Activated T-cell treated with anti-CD3 and anti-CD28 coated beads for 4 hours (primary cell): ENCODE results near the gene SYT8.

Source experiments
- DNase-seq: peaks from one replicate; pipeline ENCODE4 v3.0.0-alpha.2; 2020

The SYT8 gene

GRCh38 chr11:1819074-1819473 lies 15.7 kb upstream of the SYT8 start:
- no peak for DNase-seq

- no peak for DNase-seq
Measured at GRCh38 chr11:1820463-1821325, 14.1 kb upstream of the SYT8 start.

- DNase-seq = no peak
Measured at GRCh38 chr11:1821562-1821961, 13.2 kb upstream of the SYT8 start.

- DNase-seq = no peak
Measured at GRCh38 chr11:1822648-1823375, 12.0 kb upstream of the SYT8 start.

DNA sequence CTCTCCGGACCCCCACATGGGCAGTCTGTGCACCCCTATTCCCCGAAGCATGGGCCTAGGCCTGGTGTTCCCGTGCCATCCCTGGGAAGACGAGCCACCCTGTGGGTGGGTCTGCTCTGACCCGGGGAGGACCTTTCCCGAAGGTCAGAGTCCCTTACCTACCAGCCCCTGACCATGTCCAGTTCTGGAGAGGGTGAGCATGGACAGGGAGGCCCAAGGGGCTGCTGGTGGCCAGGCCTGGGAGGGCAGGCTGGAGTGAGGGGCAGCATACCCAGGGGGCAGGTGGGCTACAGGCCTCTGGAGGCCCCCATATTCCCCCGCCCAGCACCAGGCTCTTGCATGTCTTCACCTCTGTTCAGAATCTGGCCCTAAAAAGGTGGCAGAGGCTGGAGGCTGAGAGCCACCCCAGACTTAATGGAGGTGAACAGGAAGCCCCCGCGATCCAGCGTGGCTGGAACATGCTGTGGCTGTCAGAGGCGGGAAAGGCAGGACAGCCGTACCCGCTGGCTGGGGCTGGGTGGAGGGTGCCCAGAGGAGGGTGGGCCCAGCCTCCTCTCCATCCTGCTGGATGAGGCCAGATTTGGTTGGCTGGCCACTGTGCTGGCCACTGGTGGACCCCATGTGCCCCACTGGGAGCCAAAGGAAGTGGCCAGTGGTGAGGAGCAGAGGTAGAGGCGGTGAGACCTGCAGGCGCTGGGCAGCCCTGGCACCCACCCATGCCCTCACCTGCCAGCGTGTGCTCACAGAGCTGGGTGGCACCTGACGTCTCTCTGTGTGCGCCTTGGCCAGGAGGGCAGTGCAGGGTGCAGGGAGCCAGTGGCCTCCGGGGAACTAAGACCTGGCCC lies 11.2 kb upstream of the SYT8 start:
- no peak for DNase-seq

DNA sequence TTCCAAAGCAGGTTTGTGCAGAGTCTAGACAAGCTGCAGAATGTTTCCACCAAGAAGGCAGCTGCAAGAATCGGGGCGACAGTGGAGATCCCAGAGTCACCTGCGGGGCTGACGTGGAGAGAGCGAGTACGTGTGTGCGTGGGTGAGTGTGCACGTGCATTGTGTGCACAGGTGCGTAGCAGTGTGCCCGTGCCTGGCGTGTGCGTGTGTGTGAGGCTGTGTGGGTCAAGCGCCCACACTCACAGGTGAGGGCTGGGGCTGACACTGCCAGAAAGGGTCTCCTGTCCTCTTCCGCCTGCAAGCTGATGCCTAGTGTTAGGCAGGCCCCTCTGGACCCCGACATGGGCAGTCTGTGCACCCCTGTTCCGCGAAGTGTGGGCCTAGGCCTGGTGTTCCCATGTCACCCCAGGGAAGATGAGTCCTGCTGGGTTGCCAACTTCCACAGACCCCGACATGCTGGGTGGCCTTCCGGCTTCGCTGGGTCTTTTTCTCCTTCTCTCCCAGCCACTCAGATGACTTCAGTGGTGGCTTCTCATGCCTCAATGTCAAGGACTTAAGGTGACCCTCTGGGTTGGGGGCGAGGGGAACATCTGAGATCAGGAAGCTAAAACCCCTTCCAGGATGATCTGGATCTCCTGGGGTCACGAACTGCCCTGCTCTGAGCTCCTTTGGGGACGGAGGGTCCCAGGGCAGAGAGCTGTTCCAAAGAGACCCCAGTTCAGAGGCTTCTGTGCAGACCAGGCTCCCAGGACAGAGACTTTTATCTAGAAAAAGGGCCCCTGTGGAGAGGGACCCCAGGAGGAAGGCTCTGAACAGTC lies 10.4 kb upstream of the SYT8 start:
- no peak for DNase-seq

DNA sequence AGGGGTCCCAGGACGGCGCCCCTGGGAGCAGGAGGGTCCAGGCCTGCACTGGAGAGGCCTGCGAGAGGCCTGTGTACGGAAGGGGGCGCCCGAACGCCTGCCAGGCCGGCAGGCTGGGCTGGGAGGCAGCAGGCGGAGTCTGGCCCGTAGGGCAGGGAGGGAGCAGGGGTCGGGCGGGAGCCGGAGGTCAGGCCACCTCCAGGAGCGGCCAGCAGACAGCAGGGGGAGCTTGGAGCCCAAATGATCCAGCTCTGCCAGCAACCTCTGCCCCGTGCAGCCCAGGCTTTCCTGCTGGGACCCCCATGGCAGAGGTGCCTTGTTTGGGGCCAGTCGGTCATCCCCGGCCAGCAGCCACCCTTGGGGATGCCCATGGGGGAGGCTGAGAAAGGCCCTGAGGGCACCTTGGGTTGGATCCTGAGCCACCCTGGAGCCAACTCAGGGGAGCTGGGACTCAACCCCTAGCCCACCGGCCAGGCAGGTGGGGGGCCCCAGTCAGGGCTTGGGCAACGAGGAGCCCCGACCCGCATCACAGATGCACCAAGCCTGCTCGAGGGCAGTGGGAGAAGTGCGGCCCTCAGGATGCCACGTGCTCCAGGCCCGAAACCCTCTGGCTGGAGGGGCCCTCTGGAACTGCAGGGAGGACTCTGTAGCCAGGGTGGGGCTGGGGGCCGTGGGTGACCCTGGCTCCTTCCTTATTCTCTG lies 9.6 kb upstream of the SYT8 start:
- DNase-seq = no peak

GRCh38 chr11:1825785-1826451 lies 8.9 kb upstream of the SYT8 start:
- DNase-seq = no peak

- no peak for DNase-seq
Measured at GRCh38 chr11:1826552-1827094, 8.2 kb upstream of the SYT8 start.

- DNase-seq = no peak
Measured at GRCh38 chr11:1827095-1827813, 7.5 kb upstream of the SYT8 start.

DNA sequence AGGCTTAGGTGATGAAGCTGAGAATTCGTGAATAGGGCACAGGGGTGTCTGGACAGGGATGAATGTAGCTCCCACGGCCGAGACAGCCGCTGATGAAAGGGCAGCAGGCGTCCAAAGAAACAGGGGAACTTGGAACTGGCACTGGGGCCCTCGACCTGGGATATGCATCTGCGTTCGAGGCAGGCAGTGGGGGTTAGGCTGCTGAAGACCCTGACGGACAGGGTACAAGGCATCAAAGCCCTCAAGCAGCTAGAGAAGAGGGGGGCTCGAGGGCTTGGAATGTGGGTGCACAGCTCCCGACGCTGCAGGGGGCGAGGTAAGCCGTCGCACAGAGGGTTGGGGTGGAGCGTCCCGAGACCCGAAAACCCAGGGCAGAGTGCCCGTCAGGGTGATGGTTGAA lies 6.9 kb upstream of the SYT8 start:
- DNase-seq = no peak

DNA sequence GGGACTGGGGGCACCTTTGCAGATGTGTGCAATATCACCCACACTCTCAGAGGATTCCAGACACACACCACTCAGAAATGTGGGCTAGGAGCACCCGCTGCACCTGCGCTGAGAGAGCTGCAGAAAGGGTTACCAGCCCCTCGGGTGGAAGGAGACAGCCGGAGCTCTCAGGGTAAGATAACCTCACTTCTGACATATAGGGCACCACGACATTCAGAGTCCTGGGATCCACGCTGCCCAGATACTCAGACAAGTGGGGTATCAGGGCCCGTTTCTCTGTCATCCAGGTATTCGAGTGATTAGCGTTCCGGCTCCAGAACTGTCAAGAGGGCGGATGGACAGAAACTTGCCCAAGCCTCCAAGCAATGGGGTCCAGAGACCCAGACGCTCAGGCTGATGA lies 6.2 kb upstream of the SYT8 start:
- no peak for DNase-seq

- DNase-seq = no peak
Measured at GRCh38 chr11:1829039-1829820, 5.6 kb upstream of the SYT8 start.

DNA sequence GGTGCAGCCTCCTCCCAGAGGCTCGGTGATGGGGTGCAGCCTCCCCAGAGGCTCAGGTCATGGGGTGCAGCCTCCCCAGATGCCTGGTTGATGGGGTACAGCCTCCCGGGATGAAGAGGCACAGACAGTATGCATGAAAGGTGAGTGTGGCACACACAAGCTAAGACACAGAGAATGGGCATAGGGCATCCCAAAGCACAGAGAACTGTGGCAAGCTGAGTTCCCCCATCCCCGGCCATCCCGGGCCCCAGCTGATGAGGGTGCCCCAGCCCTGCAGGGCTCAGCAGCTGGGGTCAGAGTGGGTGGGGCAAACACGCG lies 4.8 kb upstream of the SYT8 start:
- DNase-seq = no peak

DNA sequence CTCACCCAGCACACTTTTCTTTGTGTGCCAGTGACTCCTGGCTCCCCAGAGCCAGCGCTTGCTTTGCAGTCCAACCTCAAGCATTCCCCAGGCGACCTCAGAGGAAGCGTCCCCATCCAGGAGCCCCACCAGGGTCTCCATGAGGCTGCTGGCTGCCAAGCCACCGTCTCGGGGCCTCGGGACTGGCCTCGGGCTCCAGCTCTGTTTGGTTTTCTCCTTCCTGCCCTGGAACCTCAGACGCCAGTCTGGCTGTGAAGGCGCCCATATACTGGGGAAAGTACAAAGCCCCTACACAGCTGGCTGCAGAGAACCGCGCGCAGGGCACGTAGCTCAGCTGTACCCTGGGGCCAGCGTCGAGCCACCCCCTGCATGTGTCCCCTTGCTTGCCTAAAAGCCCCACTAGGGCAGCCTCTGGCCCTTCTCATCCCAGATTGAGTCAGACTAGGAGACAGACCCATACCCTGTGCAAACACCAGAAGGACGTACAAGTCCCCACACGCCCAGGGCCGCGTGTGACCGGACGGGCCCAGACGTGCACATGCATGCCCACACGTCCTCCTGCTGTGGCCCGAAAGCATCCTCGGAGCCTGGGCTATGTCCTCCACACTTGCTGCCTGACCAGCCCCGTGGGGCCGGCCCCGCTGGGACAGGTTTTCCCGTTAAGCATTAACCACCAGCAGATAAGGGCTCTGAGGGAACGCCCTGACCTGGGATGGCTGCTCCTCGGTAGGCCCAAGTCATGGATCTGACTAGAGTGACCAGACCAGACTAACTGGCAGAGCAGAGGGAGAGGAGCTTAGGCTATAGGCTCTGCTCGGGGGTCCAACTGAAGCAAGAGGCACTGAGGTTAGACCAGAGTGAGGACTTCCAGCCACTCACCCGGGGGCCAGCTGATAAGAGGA lies 4.2 kb upstream of the SYT8 start:
- DNase-seq = no peak

DNA sequence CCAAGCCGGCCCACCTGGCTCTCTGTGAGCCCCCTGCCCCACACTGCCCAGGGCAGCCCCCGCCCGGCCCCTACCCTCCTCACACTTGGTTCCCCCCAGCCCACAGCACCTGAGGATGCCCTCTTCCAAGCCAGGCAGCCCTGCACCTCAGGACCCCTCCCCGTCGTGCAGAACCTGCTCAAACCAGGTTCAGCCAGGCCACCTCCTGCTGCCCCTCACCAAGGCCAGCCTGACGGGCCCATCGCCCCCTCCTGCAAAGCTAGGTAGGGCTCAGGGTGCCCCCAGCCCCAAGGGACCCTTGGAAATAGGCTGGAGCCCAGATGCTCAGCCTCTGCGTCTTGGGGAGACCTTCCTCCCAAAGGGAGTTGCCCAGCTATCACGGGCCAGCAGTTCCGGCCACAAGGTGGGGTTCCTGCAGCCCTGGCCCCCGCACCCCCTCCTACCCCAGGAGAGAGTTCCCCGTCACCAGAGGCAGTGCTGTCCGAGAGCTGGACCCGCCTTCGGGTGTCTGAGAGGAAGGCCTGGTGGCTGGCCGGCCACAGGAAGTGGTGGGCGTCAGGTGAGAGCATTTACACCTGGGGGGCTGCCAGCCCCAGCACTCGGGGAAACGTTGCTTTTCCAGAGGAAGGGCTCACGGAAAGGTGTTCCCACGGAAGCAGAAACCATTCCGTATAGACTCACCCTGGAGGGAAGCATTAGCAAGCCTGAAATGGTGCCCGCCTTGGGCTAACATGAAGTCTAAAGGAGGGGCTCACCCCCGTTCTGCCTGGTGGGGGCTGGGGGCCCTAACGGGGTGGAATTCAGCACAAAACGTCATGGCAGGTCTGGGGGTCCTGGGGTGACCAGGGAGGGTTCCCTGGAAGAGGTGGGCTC lies 3.2 kb upstream of the SYT8 start:
- no peak for DNase-seq

DNA sequence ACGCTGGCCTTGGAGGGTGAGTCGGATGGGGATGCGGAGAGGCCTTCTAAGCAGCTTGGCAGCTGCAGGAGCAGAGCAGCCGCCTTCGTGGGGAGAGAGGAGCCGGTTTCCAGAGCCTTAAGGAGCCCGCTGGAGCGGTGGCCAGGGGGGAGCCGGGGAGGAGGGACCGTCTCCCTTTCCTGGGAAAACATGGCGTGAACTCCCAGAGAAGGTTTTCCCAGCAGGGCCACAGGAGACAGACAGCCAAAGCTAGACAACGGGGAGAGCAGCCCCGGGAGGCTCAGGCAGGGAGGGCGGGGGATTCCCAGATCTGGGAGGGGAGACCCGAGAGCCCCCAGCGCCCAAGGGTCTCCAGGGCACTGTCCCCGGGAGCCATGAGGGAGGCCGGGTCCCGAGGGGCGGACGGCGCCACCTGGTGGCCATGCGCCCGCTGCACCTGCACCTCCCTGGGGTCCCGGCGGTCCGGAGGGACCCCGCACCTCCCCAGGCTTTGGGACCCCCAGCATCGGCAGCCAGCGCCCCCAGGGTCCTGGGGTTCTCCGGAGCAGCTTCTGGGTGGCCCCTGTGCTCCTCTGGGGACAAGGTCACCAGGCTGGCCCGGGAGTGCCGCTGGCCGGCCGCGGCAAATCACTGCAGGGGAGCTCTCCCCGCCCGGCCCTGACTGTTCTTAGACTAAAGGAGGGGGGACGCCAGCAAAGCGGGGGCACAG lies 2.4 kb upstream of the SYT8 start:
- DNase-seq = peak; percentile 62
